Measurements from ENCODE around the gene LLCFC1. TPM values are rescaled to one million over a fixed set of nuclear protein-coding genes. Genes with fewer than 3 reads are reported as not detected.
A peak's percentile ranks its signal among the peaks of the same experiment; 100 is the strongest.

LLCFC1 gene
- not detected in 2 replicates for polyA plus RNA-seq (2012; rRNA removed)
- polyA plus RNA-seq (2012; cell fraction: cytosol; rRNA removed), result not detected in 2 replicates
- polyA plus RNA-seq (2012; cell fraction: nucleus; rRNA removed), result not detected in 2 replicates

- DNase-seq, result peak; percentile 33
- ChIA-PET POLR2A (interaction anchor here (0.7 kb wide), 1 partner anchor 787 kb away, joined by 3 read pairs; no protein-coding TSS in a partner anchor), CTCF (interaction anchor here (0.6 to 1.0 kb wide), 2 partner anchors 12 to 573 kb away, joined by 3 read pairs; no protein-coding TSS in a partner anchor)
- Histone ChIP-seq H3F3A (replicated peaks; ENCODE audit: insufficient read depth) (no peaks in the 10 kb centered on the region), H4K20me1 (ENCODE audit: insufficient read depth) (no peaks in the 10 kb centered on the region), H2AFZ (ENCODE audit: low read depth) (no peak within 1 kb of the TSS), H3K79me2 (ENCODE audit: insufficient read depth) (no peaks in the 10 kb centered on the region), H3K9me3 (no peaks in the 10 kb centered on the region), H3K9ac (no peak within 1 kb of the TSS), H3K27me3 (ENCODE audit: insufficient read depth) (peaks cover 34% of the 10 kb centered on the region), H3K9me2 (no peaks in the 10 kb centered on the region), H3K4me2 (no peak within 1 kb of the TSS), H3K36me3 (replicated peaks in 1 of 2; ENCODE audit: control insufficient read depth in 1 of 2, insufficient read depth in 2 of 2, low read length in 1 of 2) (no peaks in the 10 kb centered on the region), H3K4me1 (ENCODE audit: control insufficient read depth in 1 of 2, insufficient read depth in 2 of 2, low read depth in 1 of 2, low read length in 1 of 2) (peaks cover 0 to 10% of the 10 kb centered on the region in 2 experiments; a peak in 2 of 4 replicates), H3K27ac (ENCODE audit: low read depth in 2 of 2, low read length in 1 of 2) (no peak within 1 kb of the TSS), H3K4me3 (ENCODE audit: low read depth in 2 of 2, low read length in 1 of 2) (no peak within 1 kb of the TSS)
- WGBS (ENCODE audit: low lambda C conversion rate), result 41% methylated on average over 10 of the region's 10 CpGs
- TF ChIP-seq RAD21 (IDR thresholded peaks at IDR 0.05; ENCODE audit: low read length) (no peak), CTCF (IDR thresholded peaks at IDR 0.05) (peak; percentile 33; the same call in 1 of the 2 replicates)
Measured at GRCh38 chr7:142939226-142939910, at the start of gene LLCFC1. LLCFC1 (plus strand) TSS chr7:142939484; CDS start chr7:142939622, 138 bp downstream.

GRCh38 chr7:142889816-142890215 is 49.5 kb upstream of the LLCFC1 start:
- Histone ChIP-seq H3K9ac (no peak overlapping the region), H4K20me1 (ENCODE audit: insufficient read depth) (no peaks in the 10 kb centered on the region), H3K9me3 (no peaks in the 10 kb centered on the region), H3K9me2 (no peaks in the 10 kb centered on the region), H2AFZ (ENCODE audit: low read depth) (no peak overlapping the region), H3K79me2 (ENCODE audit: insufficient read depth) (no peaks in the 10 kb centered on the region), H3K4me1 (ENCODE audit: control insufficient read depth in 1 of 2, insufficient read depth in 2 of 2, low read depth in 1 of 2, low read length in 1 of 2) (no peaks in the 10 kb centered on the region), H3K36me3 (replicated peaks in 1 of 2; ENCODE audit: control insufficient read depth in 1 of 2, insufficient read depth in 2 of 2, low read length in 1 of 2) (no peaks in the 10 kb centered on the region), H3K27ac (ENCODE audit: low read depth in 2 of 2, low read length in 1 of 2) (no peak overlapping the region), H3K4me3 (ENCODE audit: low read depth in 2 of 2, low read length in 1 of 2) (no peak overlapping the region), H3F3A (replicated peaks; ENCODE audit: insufficient read depth) (no peaks in the 10 kb centered on the region), H3K27me3 (ENCODE audit: insufficient read depth) (peaks cover 15% of the 10 kb centered on the region), H3K4me2 (no peak overlapping the region)
- 44% methylated on average over 3 of the region's 3 CpGs for WGBS (ENCODE audit: low lambda C conversion rate)
- no peak for DNase-seq
- ChIA-PET CTCF (no interaction called here), POLR2A (no interaction called here)
- TF ChIP-seq TEAD4 (IDR thresholded peaks at IDR 0.05; ENCODE audit: borderline replicate concordance, insufficient read depth) (no peak), USF2 (IDR thresholded peaks at IDR 0.05; ENCODE audit: borderline replicate concordance, low read depth, low read length) (no peak), JUND (IDR thresholded peaks at IDR 0.05) (no peak), FOXJ3 (CRISPR knock-in tag; IDR thresholded peaks at IDR 0.05) (no peak), CHD2 (IDR thresholded peaks at IDR 0.05; ENCODE audit: low read length, partially characterized antibody) (no peak), GABPA (IDR thresholded peaks at IDR 0.05; ENCODE audit: low read depth) (no peak), EP300 (IDR thresholded peaks at IDR 0.05; ENCODE audit: borderline replicate concordance in 1 of 2, low read depth in 1 of 2, low read length in 1 of 2) (no peak), NRF1 (IDR thresholded peaks at IDR 0.05; ENCODE audit: low read depth, low read length) (no peak), ZBTB33 (IDR thresholded peaks at IDR 0.05; ENCODE audit: borderline replicate concordance, low read depth) (no peak), IRF3 (IDR thresholded peaks at IDR 0.05; ENCODE audit: low read depth, low read length) (no peak), NFIC (IDR thresholded peaks at IDR 0.05; ENCODE audit: borderline replicate concordance) (no peak), PBX3 (IDR thresholded peaks at IDR 0.05) (no peak), TCF12 (IDR thresholded peaks at IDR 0.05) (no peak), POLR2AphosphoS5 (IDR thresholded peaks at IDR 0.05; ENCODE audit: low read depth, low read length) (no peak), SIN3A (IDR thresholded peaks at IDR 0.05; ENCODE audit: borderline replicate concordance, low read depth, low read length) (no peak), RFX5 (IDR thresholded peaks at IDR 0.05; ENCODE audit: low read length) (no peak), FOXM1 (IDR thresholded peaks at IDR 0.05; ENCODE audit: low read depth) (no peak), ELF1 (IDR thresholded peaks at IDR 0.05) (no peak), RCOR1 (IDR thresholded peaks at IDR 0.05; ENCODE audit: low read length) (no peak)
